NCI-H2171 treated with DMSO at 0.1 percent for 48 hours (cell line): ENCODE measurements around the gene ZFP64.
"Not testable (repeated sequence)": the region's sequence is repeated elsewhere in the genome, so short reads cannot be mapped to it uniquely, and the experiment has no call there.

ENCODE experiments used
- DNase-seq: peaks from one replicate; lab custom pipeline; 2025; lab: John Stamatoyannopoulos, UW

The ZFP64 gene

GRCh38 chr20:52191132-52191915 is at the start of gene ZFP64:
ZFP64 (minus strand) TSS chr20:52191779; CDS start chr20:52191636, 143 bp downstream.
- DNase-seq, result peak; percentile 86

GRCh38 chr20:52240802-52241201 is 49.2 kb upstream of the ZFP64 start:
- DNase-seq, result no peak

DNA sequence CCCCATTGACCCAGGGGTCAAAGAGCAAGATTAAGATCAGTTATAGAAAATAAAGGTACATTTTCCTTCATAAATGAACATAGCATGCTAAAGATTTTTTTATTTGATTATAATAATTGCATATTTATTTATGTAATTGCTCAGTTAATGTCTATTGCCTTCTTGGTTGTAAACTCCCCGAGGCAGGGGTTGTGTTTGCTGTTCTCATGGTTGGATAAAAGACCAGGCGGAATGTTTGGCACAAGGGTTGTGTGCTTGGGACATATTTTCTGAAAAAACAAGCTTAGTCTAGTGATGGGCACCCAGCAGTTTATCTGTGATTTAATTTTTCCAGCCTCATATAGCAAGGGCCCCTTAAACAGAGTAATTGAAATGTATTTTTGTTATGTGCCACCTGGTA is 47.5 kb upstream of the ZFP64 start:
- DNase-seq, result no peak

DNA sequence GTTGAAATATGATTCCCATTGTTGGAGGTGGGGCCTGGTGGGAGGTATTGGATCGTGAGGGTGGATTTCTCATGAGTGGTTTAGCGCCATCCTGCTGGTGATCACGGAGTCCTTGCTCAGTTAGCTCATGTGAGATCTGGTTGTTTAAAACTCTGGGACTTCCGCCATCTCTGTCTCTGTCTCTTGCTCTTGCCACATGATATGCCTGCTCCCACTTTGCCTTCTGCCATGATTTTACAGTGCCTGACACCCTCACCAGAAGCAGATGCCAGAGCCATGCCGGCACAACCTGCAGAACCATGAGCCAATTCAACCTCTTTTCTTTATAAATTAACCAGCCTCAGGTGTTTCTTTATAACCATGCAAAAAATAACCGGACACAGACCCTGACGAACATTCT is 44.7 kb upstream of the ZFP64 start:
- no peak for DNase-seq

GRCh38 chr20:52235129-52235528 is 43.5 kb upstream of the ZFP64 start:
- no peak for DNase-seq

GRCh38 chr20:52234302-52235045 is 42.9 kb upstream of the ZFP64 start:
- DNase-seq, result no peak

DNA sequence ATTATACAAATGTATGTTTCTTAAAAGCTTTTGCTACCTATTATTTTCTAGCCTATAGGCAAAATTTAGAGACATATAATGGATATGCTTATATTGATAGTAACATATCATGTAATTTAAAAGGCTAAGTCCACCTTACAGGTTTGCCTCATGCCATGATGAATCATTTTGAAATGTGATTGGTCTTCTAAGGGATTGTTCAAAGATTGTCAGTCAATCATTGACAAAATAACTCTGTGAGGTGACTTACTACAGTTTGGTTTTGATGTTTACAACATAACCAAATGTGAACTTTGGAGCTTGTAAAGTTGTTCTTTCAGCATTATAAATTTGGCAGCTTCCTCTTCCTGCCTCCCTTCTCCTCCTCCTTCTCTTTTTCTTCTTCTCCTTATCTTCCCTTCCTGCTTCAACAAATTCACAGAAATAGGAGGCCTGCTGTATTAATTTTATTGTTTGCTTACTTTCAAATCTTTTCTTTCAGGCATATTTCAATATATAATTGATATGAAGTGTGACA is 39.7 kb upstream of the ZFP64 start:
- DNase-seq, result no peak

GRCh38 chr20:52230409-52230808 is 38.8 kb upstream of the ZFP64 start:
- peak; percentile 80 for DNase-seq

DNA sequence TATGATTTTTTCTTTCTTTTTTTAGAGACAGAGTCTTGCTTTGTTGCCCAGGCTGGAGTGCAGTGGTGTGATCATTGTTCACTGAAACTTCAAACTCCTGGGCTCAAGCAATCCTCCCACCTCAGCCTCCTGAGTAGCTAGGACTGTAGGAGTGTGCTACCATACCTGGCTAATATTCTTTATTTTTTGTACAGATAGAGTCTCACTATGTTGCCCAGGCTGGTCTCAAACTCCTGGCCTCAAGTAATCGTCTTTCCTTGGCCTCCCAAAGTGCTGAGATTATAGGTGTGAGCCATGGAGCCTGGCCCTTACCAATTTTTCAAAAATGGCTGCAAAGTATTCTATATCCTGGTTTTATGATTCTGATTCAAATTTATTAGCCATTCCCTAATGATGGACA is 37.8 kb upstream of the ZFP64 start:
- not testable (repeated sequence) for DNase-seq

DNA sequence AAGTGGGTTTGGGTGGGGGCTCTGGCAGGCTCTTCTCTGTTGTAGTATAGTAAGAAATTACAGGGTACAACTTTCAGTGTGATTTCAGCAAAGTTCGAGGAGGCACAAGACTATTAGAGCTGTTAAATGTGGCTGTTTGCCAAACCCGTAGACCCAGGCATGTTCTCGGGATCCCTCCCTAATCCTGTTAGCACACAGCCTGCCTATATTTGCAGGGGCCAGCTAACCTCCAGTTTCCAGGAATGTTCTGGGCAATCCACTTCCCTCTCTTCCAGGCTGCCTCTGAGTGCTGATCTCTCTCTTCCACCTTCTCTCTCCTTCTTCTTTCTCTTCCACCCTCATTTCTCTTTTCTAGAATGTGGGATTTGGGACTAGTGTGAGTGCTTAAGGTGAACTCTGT is 34.8 kb upstream of the ZFP64 start:
- no peak for DNase-seq

DNA sequence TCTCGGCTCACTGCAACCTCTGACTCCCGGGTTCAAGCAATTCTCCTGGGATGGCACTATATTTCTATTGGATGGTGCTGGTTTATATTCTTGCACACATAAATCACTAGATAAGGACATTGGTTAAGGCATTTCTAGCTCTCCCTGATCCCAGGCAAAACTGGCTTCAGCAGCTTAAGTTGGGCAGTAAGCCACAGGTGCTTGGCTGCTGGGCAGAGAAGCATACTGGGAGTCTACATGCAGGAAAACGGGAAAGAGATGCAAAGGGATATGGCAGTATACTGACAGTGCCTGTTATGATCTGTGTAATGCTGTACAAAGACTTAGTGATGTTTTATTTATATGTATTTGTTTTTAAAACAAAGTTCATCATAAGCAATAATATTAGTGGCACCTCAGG is 33.3 kb upstream of the ZFP64 start:
- DNase-seq, result no peak

DNA sequence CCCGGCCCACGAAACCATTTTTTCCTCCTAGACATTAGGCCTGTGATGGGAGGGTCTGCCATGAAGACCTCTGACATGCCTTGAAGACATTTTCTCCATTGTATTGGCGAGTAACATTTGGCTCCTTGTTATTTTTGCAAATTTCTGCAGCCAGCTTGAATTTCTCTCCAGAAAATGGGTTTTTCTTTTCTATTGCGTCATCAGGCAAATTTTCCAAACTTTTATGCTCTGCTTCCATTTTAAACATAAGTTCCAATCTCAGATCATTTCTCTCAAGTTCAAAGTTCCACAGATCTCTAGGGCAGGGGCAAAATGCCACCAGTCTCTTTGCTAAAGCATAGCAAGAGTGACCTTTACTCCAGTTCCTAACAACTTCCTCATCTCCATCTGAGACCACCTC is 29.8 kb upstream of the ZFP64 start:
- DNase-seq, result not testable (repeated sequence)

GRCh38 chr20:52220891-52221290 is 29.3 kb upstream of the ZFP64 start:
- not testable (repeated sequence) for DNase-seq

- no peak for DNase-seq
Observed at GRCh38 chr20:52219441-52219840, 27.9 kb upstream of the ZFP64 start.

DNA sequence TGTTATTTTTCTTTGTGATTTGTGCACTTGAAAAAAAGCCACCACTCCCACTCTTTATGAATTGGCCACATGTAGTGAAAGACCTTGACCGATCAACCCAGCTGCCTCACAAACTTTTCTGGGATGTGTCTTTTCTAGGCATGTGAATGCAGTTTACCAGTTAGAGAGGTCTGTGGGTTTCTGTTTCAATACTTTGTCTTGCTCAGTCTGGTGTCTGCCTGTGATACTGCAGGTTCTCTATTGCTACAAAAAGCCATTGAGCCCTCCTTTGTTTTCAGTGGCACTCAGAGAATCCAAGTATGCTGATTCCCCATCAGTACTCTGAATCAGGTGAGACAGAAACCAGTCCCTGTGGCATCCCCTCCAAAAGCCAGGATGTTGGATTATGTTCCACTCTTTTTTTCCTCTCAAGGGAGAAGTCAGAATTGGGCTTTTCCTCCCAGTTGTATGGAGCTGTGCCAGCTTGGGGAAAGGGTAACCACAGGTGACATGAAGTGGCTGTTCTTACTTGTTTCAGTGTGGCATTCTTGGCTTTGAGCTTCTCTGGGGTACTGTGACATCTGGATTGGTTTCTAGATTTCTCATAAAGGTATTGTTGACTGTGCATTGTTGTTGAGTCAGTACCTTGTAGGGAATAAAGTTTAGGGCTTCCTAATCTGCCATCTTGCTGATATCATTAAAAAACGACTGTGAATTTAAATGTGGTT is 26.3 kb upstream of the ZFP64 start:
- peak; percentile 63 for DNase-seq

GRCh38 chr20:52213995-52214394 is 22.4 kb upstream of the ZFP64 start:
- no peak for DNase-seq

GRCh38 chr20:52212943-52213342 is 21.4 kb upstream of the ZFP64 start:
- no peak for DNase-seq

- DNase-seq, result no peak
Observed at GRCh38 chr20:52210037-52210990, 18.7 kb upstream of the ZFP64 start.

DNA sequence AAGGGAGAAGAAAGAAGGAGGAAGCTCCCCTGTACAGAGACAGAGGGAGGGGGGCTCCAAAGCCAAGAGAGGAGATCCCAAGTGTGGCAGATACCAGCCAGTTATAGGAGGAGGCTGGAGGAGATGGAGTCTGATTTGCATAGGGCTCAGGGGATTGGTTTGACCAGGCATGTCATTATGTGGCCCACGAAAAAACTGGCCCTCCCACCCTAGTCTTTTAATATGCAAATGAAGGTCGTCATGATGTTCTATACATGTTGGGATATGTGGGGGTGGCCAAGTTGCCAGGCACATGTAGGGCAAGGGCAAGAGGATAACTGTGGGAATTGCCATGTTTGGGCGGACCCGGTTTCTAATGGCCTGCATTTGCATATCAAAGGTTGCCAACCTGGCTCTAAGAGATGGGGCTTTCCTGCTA is 17.6 kb upstream of the ZFP64 start:
- DNase-seq, result no peak

DNA sequence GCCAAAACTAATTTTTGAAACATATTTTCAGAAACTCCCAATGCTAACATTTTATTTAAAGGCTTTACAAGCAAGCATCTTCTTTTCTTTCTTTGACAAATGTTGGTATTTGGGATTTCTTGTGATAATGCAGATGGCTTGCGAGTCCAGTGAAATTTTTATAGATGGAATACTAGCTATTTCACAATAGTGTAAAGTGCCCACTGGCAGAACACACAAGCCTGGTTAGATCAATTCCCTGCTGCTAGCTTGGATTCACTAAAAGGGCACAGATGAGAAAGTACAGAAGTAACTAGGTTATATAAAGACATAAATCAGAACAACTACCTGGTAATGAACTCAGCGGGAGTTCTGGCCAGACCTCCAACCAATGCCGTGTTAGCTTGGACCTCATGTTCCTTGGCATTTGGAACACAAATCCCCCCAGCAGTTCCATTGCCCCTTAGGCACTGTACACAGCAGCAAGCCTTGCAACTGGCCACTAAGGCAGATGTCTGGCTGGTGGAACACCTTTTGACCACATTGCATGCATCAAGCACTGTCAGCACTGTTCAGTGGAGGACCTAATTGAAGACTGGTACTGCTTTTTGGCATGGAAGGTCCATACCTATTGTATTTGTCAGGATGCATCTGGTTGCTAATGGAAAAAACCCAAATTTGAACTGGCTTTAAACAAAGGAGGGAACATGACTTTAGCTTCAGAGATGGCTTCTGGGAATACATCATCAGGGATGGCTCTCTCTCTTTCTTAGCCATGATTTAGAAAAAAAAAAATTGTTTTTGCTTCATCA is 15.6 kb upstream of the ZFP64 start:
- no peak for DNase-seq

DNA sequence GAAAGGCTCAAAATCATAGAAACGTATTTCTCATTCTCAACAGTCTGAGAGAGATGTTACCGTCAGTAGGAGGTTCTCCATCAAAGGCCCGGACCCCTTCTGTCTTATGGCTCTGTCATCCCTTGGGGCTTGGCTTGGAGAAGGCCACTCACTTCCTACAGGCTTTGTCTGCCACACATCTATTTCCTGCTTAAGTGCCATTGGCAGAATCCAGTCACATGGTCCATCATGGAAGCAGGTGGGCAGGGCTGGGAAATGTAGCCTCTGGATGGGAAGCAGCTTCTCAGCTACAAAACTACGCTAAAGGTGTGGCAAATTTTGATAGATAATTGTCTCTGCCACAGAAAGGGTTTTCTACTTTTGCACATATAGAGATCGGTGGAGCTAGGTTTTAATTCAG is 12.6 kb upstream of the ZFP64 start:
- DNase-seq, result no peak
